Stomach (tissue), 9 donors: ENCODE data around the gene RASSF5. TPM values are rescaled to one million over a fixed set of nuclear protein-coding genes. Genes with fewer than 3 reads are reported as not detected.

ENCODE experiments used
- DNase-seq, 2 donors: peaks; one replicate each; pipeline versions ENCODE4 v3.0.0 to v3.0.0-alpha.2; 2013 to 2019
- H3K27ac ChIP-seq, 5 donors: fragments of 200-600 bp in 4 of 5; sonication (generic) in 4 of 5; one replicate each; pipeline ENCODE4 v1.5.1; 2013 to 2019; ENCODE audit warnings: mild to moderate bottlenecking in 1 of 5, moderate library complexity in 1 of 5
- H3K27me3 ChIP-seq, 3 donors: fragments of 200-600 bp; sonication (generic); one replicate each; pipeline ENCODE4 v1.5.1; 2017 to 2019; ENCODE audit warnings: mixed run types in 1 of 3
- H3K36me3 ChIP-seq, 4 donors: fragments of 200-600 bp; sonication (generic); 1 replicate in 3 of 4; 2 replicates in 1 of 4; pipeline ENCODE4 v1.5.1; 2016 to 2019
- H3K4me1 ChIP-seq, 4 donors: fragments of 200-600 bp; sonication (generic); one replicate each; pipeline ENCODE4 v1.5.1; 2016 to 2019
- H3K4me3 ChIP-seq, 4 donors: fragments of 200-600 bp; sonication (generic) in 3 of 4; one replicate each; pipeline ENCODE4 v1.5.1; 2016 to 2019; ENCODE audit warnings: mild to moderate bottlenecking in 1 of 4
- H3K9me3 ChIP-seq, 4 donors: fragments of 200-600 bp; sonication (generic); one replicate each; pipeline ENCODE4 v1.5.1; 2016 to 2019
- CTCF ChIP-seq, 7 experiments: fragments of 450-650 bp in 4 of 7; fragments of 200-600 bp in 3 of 7; sonication (generic) in 3 of 7; IDR thresholded peaks; one replicate each; pipeline ENCODE4 v1.5.1; 2016 to 2019; ENCODE audit warnings: antibody characterized with exemption in 7 of 7, control low read depth in 2 of 7, mild to moderate bottlenecking in 1 of 7
- EP300 ChIP-seq: sonication (generic); formaldehyde crosslinking; IDR thresholded peaks from one replicate; pipeline ENCODE4 v1.6.1; 2017; ENCODE audit warnings: antibody characterized with exemption
- POLR2A ChIP-seq, 4 donors: fragments of 450-650 bp; IDR thresholded peaks; one replicate each; pipeline ENCODE4 v1.6.1; 2016; ENCODE audit warnings: antibody characterized with exemption in 4 of 4, control low read depth in 2 of 4, mild to moderate bottlenecking in 1 of 4, moderate library complexity in 1 of 4
- POLR2AphosphoS5 ChIP-seq, 3 donors: sonication (generic); formaldehyde crosslinking; IDR thresholded peaks; one replicate each; pipeline ENCODE4 v1.6.1; 2016; ENCODE audit warnings: antibody characterized with exemption in 3 of 3
- WGBS, 5 donors: extraction: QIAGEN DNeasy Blood & Tissue Kit in 3 of 5; methylation state at CpG; one replicate each; pipeline versions ENCODE4 v1.1.5 to v1.1.7; 2013 to 2018; 5-methylcytosine and 5-hydroxymethylcytosine counted together
- intact Hi-C: fragments of 100-400 bp; cut with DNase I; formaldehyde crosslinking; loops from one replicate; pipeline ENCODE4 v1.15.1; 2023; ENCODE audit warnings: low total_unique reads
- polyA plus RNA-seq, 3 donors: library from polyadenylated mRNA; stranded (reverse); fragments of 200-250 nt; gene quantifications; one replicate each; pipeline ENCODE4 v1.2.3, GENCODE V29; 2013
- total RNA-seq, 5 donors: library from RNA; depleted of rRNA; stranded (reverse); fragments of >200 nt; gene quantifications; one replicate each; pipeline versions ENCODE4 v1.1.0 to v1.2.3, GENCODE V29; 2014 to 2016
- donor health status: healthy with polysubstance abuse.
- donor health status: Bipolar disorder and iron deficiency.
- donor health status: healthy.

RASSF5 gene
- total and polyA plus RNA-seq, 8 donors = 2.2 to 44.5 (median 7.5) TPM

- Histone ChIP-seq H3K27me3 (peaks cover 0 to 3% (median 0%) of the 10 kb centered on the region in 3 donors), H3K27ac (peak overlapping the region in 2 of 5 donors; percentile 4 to 9), H3K9me3 (no peaks in the 10 kb centered on the region), H3K4me1 (peaks cover 0 to 12% (median 3%) of the 10 kb centered on the region in 4 donors), H3K36me3 (peaks cover 0 to 36% (median 30%) of the 10 kb centered on the region in 4 donors), H3K4me3 (no peak overlapping the region)
- intact Hi-C loops = no loop called here
- 59 to 70% (median 68%) methylated on average over 9 of the region's 9 CpGs for WGBS, 5 donors
- peak; percentile 82 to 86 for DNase-seq
- TF ChIP-seq EP300 = no peak
- peak in 6 of 7 experiments; percentile 17 to 91 (median 84) for TF ChIP-seq CTCF (IDR thresholded peaks at IDR 0.05)
- no peak for TF ChIP-seq POLR2AphosphoS5 (IDR thresholded peaks at IDR 0.05)
- TF ChIP-seq POLR2A (IDR thresholded peaks at IDR 0.05) = no peak
Observed at GRCh38 chr1:206461602-206462455, 45.5 kb upstream of the RASSF5 start.

- Histone ChIP-seq H3K36me3 (peaks cover 0 to 36% (median 28%) of the 10 kb centered on the region in 4 donors), H3K27ac (no peak overlapping the region), H3K4me3 (no peak overlapping the region), H3K4me1 (peaks cover 0 to 3% (median 0%) of the 10 kb centered on the region in 4 donors), H3K9me3 (no peaks in the 10 kb centered on the region), H3K27me3 (peaks cover 0 to 16% (median 0%) of the 10 kb centered on the region in 3 donors)
- no peak for TF ChIP-seq EP300
- 78 to 96% (median 81%) methylated on average over 1 of the region's 1 CpG for WGBS, 5 donors
- intact Hi-C loops = no loop called here
- no peak for DNase-seq
Observed at GRCh38 chr1:206463137-206463536, 44.2 kb upstream of the RASSF5 start.

GRCh38 chr1:206463911-206464310, 43.4 kb upstream of the RASSF5 start:
- no peak for DNase-seq
- Histone ChIP-seq H3K4me1 (peaks cover 0 to 8% (median under 1%) of the 10 kb centered on the region in 4 donors), H3K4me3 (no peak overlapping the region), H3K9me3 (no peaks in the 10 kb centered on the region), H3K27me3 (peaks cover 0 to 20% (median 0%) of the 10 kb centered on the region in 3 donors), H3K36me3 (peaks cover 0 to 28% (median 20%) of the 10 kb centered on the region in 4 donors), H3K27ac (no peak overlapping the region)
- TF ChIP-seq CTCF (IDR thresholded peaks at IDR 0.05) = no peak
- no peak for TF ChIP-seq POLR2AphosphoS5 (IDR thresholded peaks at IDR 0.05)
- no peak for TF ChIP-seq POLR2A (IDR thresholded peaks at IDR 0.05)
- TF ChIP-seq EP300 = no peak
- intact Hi-C loops = no loop called here
- WGBS, 5 donors = 95 to 98% (median 96%) methylated on average over 8 of the region's 8 CpGs

GRCh38 chr1:206464456-206464964, 42.8 kb upstream of the RASSF5 start:
- H3K36me3 ChIP-seq = peaks cover 0 to 22% (median 14%) of the 10 kb centered on the region in 4 donors
- no peak for TF ChIP-seq POLR2A (IDR thresholded peaks at IDR 0.05)
- no peak for DNase-seq
- WGBS, 5 donors = 69 to 84% (median 76%) methylated on average over 4 of the region's 4 CpGs
- H3K4me3 ChIP-seq = no peak overlapping the region
- peaks cover 0 to 20% (median 0%) of the 10 kb centered on the region in 3 donors for H3K27me3 ChIP-seq
- intact Hi-C loops = no loop called here
- H3K27ac ChIP-seq = peak overlapping the region in 1 of 5 donors; percentile 26
- no peaks in the 10 kb centered on the region for H3K9me3 ChIP-seq
- H3K4me1 ChIP-seq = peaks cover 4 to 13% (median 6%) of the 10 kb centered on the region in 4 donors

GRCh38 chr1:206465951-206466350, 41.4 kb upstream of the RASSF5 start:
- Histone ChIP-seq H3K4me1 (peaks cover 13 to 28% (median 21%) of the 10 kb centered on the region in 4 donors), H3K9me3 (no peaks in the 10 kb centered on the region), H3K36me3 (peaks cover 0 to 16% (median 8%) of the 10 kb centered on the region in 4 donors), H3K27ac (no peak overlapping the region), H3K4me3 (no peak overlapping the region), H3K27me3 (peaks cover 0 to 20% (median 0%) of the 10 kb centered on the region in 3 donors)
- WGBS, 5 donors = 57 to 69% (median 63%) methylated on average over 2 of the region's 2 CpGs
- DNase-seq = no peak
- intact Hi-C loops = no loop called here
- no peak for TF ChIP-seq POLR2A (IDR thresholded peaks at IDR 0.05)
